ENCODE data around the gene CAMSAP2.
"Not testable (repeated sequence)": the region's sequence is repeated elsewhere in the genome, so short reads cannot be mapped to it uniquely, and the experiment has no call there.

Gene CAMSAP2

DNA sequence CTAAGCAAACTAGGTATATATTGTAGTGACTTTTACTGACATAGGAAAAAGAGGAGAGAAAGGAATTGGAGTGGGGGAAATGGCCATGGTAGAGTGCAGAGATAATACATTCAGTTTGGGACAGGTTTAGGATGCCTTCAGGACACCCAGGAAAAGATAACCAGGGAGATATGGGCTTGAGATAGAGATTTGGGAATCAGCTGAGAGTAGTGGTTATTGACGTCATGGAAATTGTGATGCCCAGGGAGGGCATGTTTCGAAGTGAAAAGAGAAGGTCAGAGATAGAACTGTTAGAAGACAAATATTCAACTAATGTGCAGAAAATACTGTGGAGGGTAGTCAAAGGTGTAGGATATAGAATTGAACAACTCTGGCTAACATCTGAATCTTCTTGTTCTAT lies 40.6 kb downstream of the CAMSAP2 start:
- no peak overlapping the region for H3K4me3 ChIP-seq (ENCODE audit: low read depth, low read length)
- TF ChIP-seq, protein P1, sequence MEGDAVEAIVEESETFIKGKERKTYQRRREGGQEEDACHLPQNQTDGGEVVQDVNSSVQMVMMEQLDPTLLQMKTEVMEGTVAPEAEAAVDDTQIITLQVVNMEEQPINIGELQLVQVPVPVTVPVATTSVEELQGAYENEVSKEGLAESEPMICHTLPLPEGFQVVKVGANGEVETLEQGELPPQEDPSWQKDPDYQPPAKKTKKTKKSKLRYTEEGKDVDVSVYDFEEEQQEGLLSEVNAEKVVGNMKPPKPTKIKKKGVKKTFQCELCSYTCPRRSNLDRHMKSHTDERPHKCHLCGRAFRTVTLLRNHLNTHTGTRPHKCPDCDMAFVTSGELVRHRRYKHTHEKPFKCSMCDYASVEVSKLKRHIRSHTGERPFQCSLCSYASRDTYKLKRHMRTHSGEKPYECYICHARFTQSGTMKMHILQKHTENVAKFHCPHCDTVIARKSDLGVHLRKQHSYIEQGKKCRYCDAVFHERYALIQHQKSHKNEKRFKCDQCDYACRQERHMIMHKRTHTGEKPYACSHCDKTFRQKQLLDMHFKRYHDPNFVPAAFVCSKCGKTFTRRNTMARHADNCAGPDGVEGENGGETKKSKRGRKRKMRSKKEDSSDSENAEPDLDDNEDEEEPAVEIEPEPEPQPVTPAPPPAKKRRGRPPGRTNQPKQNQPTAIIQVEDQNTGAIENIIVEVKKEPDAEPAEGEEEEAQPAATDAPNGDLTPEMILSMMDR (IDR thresholded peaks at IDR 0.05; ENCODE audit: control insufficient read depth, extremely low read depth, insufficient read depth) = no peak
- no peak for DNase-seq (ENCODE audit: low read depth)

DNA sequence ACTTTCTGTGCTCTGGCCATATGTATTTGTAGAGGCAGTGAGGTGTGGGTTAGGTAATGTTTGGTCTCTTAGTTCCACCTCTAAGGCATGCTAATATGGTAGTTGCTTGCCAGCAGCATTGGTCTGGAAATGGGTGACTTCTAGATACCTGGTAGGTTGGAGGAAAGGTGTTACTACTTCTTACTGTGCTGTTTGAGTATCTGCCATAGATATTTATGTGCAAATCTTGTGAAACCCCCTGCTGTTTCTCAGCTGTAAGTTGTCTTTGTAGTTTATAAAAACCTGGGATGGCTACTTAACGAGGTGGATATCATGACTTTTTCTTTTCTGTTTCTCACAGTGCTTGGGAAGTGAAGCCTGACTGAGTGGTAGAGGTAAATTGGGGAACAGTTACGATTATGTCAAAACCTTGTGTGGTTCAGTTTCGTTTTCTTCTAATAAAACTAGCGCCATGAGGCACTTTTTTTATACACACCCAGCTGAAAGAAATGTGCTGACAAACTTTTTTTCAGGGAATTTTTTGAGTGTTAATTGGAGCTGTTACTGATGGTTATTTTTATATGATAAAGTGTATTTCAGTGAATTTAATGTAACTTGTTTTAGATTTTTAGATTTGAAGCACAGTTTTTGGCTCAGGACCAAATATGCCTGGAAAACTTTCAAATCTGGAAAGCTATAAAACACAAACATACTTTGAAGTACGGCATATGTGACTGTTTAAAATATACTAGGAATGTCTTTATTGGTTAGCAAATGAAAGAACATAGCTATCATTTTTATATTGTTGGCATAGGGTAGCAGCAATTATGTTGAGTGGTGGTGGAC lies 42.1 kb downstream of the CAMSAP2 start:
- peak; percentile 56 for DNase-seq (ENCODE audit: low read depth)
- TF ChIP-seq, protein P1 (IDR thresholded peaks at IDR 0.05; ENCODE audit: control insufficient read depth, extremely low read depth, insufficient read depth) = no peak
- H3K4me3 ChIP-seq (ENCODE audit: low read depth, low read length) = peak overlapping the region; percentile 12

DNA sequence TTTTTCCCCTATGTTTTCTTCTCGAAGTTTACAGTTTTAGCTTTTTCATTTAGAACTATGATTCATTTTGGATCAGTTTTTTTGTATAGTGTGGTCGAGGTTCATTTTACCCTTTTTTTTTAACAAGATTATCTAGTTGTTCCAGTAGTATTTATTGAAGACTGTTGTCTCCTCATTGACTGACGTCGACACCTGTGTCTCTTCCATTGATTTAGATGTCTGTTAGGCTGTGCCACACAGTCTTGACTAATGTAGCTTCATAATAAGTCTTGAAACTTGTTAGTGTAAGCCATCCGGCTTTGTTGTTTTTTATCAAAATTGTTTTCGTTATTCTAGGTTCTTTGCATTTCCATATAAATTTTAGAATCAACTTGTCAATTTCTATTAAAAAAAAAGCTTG lies 45.2 kb downstream of the CAMSAP2 start:
- no peak for DNase-seq (ENCODE audit: low read depth)
- TF ChIP-seq, protein P1 (IDR thresholded peaks at IDR 0.05; ENCODE audit: control insufficient read depth, extremely low read depth, insufficient read depth) = no peak
- no peak overlapping the region for H3K4me3 ChIP-seq (ENCODE audit: low read depth, low read length)

DNA sequence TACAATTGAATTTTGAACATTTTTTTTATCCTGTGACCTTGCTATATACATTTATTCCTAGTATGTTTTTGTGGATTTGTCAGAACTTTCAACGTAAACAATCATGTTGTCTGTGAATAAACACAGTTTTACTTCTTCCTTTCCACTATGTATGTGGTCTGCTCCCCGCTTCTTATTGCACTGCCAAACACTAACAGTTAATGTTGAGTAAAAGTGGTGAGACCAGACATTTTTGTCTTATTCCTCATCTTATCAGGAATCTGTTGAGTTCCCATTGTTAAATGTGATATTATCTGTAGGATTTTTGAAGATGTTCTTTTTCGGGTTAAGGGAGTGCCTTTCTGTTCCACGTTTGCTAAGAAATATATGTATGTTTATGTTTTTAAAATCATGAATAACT lies 45.9 kb downstream of the CAMSAP2 start:
- H3K4me3 ChIP-seq (ENCODE audit: low read depth, low read length) = no peak overlapping the region
- TF ChIP-seq, protein P1 (IDR thresholded peaks at IDR 0.05; ENCODE audit: control insufficient read depth, extremely low read depth, insufficient read depth) = no peak
- DNase-seq (ENCODE audit: low read depth) = no peak

DNA sequence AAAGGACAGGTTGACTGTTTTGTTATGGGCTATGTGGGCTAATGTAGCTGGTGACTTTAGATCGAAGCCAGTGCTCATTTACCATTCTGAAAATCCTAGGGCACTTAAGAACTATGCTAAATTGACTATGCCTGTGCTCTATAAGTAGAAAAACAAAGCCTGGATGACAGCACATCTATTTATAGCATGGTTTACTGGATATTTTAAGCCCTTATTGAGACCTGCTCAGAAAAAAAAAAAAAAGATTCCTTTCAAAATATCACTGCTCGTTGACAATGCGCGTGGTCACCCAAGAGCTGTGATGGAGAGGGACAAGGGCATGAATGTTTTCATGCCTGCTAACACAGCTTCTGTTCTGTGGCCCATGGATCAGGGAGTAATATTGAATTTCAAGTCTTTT lies 48.1 kb downstream of the CAMSAP2 start:
- DNase-seq (ENCODE audit: low read depth) = no peak
- TF ChIP-seq, protein P1 (IDR thresholded peaks at IDR 0.05; ENCODE audit: control insufficient read depth, extremely low read depth, insufficient read depth) = no peak
- H3K4me3 ChIP-seq (ENCODE audit: low read depth, low read length) = no peak overlapping the region

DNA sequence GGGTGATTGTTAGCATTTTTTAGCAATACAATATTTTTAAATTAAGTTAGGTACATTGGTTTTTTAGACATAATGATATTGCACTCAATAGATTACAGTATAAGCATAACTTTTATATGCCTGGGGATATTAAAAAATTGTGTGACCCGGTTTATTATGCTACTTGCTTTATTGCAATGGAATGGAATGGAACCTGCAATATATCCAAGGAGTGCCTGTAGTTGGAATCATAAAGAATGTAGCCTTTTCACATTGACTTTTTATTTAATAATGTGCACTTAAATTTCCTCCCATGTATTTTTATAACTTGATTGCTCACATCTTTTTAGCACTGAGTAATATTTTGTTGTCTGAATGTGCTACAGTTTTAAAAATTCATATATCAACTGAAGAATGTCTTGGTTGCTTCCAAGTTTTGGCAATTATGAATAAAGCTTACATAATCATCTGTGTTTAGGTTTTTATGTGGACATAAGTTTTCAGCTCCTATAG lies 49.2 kb downstream of the CAMSAP2 start:
- H3K4me3 ChIP-seq (ENCODE audit: low read depth, low read length) = no peak overlapping the region
- TF ChIP-seq, protein P1 (IDR thresholded peaks at IDR 0.05; ENCODE audit: control insufficient read depth, extremely low read depth, insufficient read depth) = no peak
- DNase-seq (ENCODE audit: low read depth) = no peak

DNA sequence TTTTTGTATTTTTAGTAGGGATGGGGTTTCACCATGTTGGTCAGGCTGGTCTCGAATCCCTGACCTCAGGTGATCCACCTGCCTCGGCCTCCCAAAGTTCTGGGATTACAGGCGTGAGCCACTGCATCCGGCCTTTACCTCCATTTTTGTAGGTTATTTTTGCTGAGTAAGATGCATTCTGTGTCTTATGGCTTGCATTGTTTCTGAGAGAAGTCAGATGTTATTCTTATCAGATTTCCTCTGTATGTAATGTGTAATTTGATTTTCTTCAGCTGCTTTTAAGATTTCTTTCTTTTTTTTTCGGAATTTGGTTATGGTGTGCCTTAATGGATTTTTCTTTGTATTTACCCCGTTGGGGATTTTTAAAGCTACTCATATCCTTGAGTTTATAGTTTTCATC lies 52.3 kb downstream of the CAMSAP2 start:
- not testable (repeated sequence) for H3K4me3 ChIP-seq (ENCODE audit: low read depth, low read length)

More for the DNA sequence above, 52.3 kb downstream of the CAMSAP2 start:
- DNase-seq (ENCODE audit: low read depth) = not testable (repeated sequence)

Measured in LNCaP clone FGC (cell line).